22Rv1 (cell line): ENCODE results near the gene LDHAL6B.

ENCODE experiments used
- CTCF ChIP-seq: fragments of 450-650 bp; IDR thresholded peaks from 2 replicates; pipeline ENCODE4 v1.5.1; 2017; ENCODE audit warnings: mild to moderate bottlenecking
- ZFX ChIP-seq: fragments of 450-650 bp; IDR thresholded peaks from 2 replicates; pipeline ENCODE4 v1.6.1; 2017; ENCODE audit warnings: antibody characterized with exemption, borderline replicate concordance

- TF ChIP-seq CTCF (no peak), ZFX (no peak)
Observed at GRCh38 chr15:59199626-59200465, 6.8 kb upstream of the LDHAL6B start.
